ENCODE measurements around the gene MIS18A.

The MIS18A gene

DNA sequence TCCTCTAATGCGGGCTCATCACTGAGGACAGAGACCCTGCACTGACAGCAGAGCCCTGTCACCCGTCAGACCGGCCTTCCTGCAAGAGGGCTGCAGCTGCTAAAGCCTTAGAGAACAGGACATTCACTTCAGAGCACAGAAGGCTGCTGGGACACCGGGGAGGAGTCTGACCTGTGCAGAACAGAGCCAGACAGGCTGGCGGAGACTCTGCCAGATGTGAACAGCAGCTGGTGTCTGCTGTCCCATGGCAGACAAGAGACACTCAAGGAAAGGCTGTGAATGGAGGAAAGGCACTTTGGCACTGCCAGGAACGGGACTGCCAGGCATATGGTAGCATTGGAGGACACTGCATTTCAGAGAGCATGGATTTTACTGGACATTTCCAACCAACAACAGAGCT, 41.2 kb upstream of the MIS18A start:
- H3K4me3 ChIP-seq (ENCODE audit: insufficient read length, low read depth) = no peak overlapping the region
- peaks cover 99% of the 10 kb centered on the region for H3K36me3 ChIP-seq (ENCODE audit: insufficient read depth, insufficient read length, low read length)
- no peak for DNase-seq (ENCODE audit: low read depth, low spot score)
- H3K9ac ChIP-seq (ENCODE audit: insufficient read length, low read depth) = no peak overlapping the region
- H3K9me3 ChIP-seq (ENCODE audit: insufficient read depth, low read length) = no peaks in the 10 kb centered on the region
- H3K27me3 ChIP-seq (ENCODE audit: insufficient read depth, insufficient read length) = no peaks in the 10 kb centered on the region
- TF ChIP-seq SUZ12 (IDR thresholded peaks at IDR 0.05; ENCODE audit: extremely low read depth, insufficient read depth, insufficient read length) (no peak), YY1 (IDR thresholded peaks at IDR 0.05; ENCODE audit: insufficient read depth, insufficient read length) (no peak), ZNF274 (IDR thresholded peaks at IDR 0.05; ENCODE audit: low read depth, low read length) (no peak)
- peaks cover 9% of the 10 kb centered on the region for H3K4me1 ChIP-seq (ENCODE audit: insufficient read depth, insufficient read length)

DNA sequence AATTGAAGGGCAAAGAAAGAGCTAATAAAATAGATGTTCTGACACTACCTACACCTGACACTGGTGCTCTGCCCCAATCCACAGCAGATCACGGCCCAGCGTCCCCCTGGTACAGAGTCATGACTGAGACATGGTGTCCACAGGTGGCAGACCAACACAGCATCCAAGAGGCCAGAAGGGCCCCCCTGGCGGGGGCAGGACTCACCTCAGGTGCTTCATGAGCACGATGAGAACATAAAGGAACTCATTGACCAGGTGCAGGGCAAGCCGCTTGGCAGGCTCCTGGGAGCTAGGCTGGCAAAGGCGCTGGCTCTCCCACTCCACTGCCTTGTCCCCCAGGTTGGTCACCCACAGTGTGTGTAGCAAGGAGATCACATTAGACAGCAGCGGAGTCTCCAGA, 40.2 kb upstream of the MIS18A start:
- Histone ChIP-seq H3K27me3 (ENCODE audit: insufficient read depth, insufficient read length) (no peaks in the 10 kb centered on the region), H3K9ac (ENCODE audit: insufficient read length, low read depth) (no peak overlapping the region), H3K36me3 (ENCODE audit: insufficient read depth, insufficient read length, low read length) (peaks cover 99% of the 10 kb centered on the region), H3K9me3 (ENCODE audit: insufficient read depth, low read length) (no peaks in the 10 kb centered on the region), H3K4me1 (ENCODE audit: insufficient read depth, insufficient read length) (peaks cover 9% of the 10 kb centered on the region), H3K4me3 (ENCODE audit: insufficient read length, low read depth) (no peak overlapping the region)
- no peak for TF ChIP-seq YY1 (IDR thresholded peaks at IDR 0.05; ENCODE audit: insufficient read depth, insufficient read length)
- TF ChIP-seq ZNF274 (IDR thresholded peaks at IDR 0.05; ENCODE audit: low read depth, low read length) = no peak
- no peak for TF ChIP-seq SUZ12 (IDR thresholded peaks at IDR 0.05; ENCODE audit: extremely low read depth, insufficient read depth, insufficient read length)
- no peak for DNase-seq (ENCODE audit: low read depth, low spot score)

DNA sequence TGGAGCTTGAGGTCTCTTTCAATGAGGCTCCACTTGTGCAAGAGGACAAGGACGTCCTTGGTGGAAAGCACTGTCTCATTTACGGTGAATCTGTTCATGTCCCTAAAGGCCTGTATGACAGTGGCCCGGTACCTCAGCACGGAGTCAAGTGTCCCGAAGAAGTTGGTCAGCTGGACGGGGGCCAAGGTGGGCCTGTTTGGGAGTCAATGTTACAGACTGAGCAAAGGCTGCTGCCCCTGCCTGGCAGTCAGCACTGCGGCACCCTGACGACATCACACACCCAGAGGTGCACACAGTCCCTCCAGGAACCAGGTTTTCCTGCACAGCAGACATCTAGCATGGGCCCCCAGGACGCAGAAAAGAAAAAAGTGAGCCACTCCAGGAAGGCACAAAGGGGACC, 38.9 kb upstream of the MIS18A start:
- DNase-seq (ENCODE audit: low read depth, low spot score) = no peak
- Histone ChIP-seq H3K4me1 (ENCODE audit: insufficient read depth, insufficient read length) (peaks cover 9% of the 10 kb centered on the region), H3K36me3 (ENCODE audit: insufficient read depth, insufficient read length, low read length) (peaks cover 99% of the 10 kb centered on the region), H3K27me3 (ENCODE audit: insufficient read depth, insufficient read length) (no peaks in the 10 kb centered on the region), H3K4me3 (ENCODE audit: insufficient read length, low read depth) (no peak overlapping the region), H3K9me3 (ENCODE audit: insufficient read depth, low read length) (no peaks in the 10 kb centered on the region), H3K9ac (ENCODE audit: insufficient read length, low read depth) (no peak overlapping the region)
- TF ChIP-seq ZNF274 (IDR thresholded peaks at IDR 0.05; ENCODE audit: low read depth, low read length) (no peak), YY1 (IDR thresholded peaks at IDR 0.05; ENCODE audit: insufficient read depth, insufficient read length) (no peak)

DNA sequence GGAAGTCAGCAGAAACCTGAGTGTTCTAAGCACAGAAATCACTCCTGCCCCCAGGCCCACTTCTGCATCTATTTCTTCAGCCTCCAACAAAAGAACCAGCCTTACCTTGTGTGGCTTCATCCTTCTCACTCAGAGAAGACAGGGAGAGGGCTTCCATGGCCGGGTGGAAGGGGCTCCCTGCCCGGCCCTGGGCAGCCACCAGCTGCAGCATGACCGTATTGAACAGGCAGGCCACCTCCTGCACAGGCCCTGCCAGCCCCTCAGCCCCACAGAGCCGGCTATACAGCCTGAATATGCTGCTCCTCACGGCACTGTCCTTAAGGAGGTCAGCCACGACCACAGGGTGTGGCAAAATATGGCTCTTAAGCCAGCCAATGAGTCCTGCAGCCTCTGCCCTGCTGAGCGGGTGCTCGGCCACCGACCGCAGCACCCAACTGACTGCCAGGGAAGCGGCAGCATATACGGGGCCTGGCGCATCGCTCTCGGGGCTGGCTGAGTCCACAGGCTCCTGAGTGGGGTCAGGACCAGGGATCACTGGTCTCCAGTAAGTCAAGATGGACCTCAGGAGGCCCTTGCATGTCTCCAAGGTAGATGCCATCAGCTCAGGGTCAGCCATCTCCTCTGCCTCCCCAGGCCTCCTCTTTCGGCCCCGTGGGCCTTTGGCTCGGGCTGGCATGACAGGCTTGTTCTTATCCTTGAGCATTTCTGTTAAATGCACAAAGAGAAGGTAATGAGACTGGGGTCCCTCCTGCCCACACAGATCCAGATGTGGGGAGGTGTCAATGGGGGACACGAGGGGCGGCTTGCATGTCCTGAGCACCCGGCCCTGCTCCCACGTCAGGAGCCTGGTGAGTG, 37.7 kb upstream of the MIS18A start:
- Histone ChIP-seq H3K36me3 (ENCODE audit: insufficient read depth, insufficient read length, low read length) (peaks cover 99% of the 10 kb centered on the region), H3K9me3 (ENCODE audit: insufficient read depth, low read length) (no peaks in the 10 kb centered on the region), H3K27me3 (ENCODE audit: insufficient read depth, insufficient read length) (no peaks in the 10 kb centered on the region), H3K9ac (ENCODE audit: insufficient read length, low read depth) (no peak overlapping the region), H3K4me3 (ENCODE audit: insufficient read length, low read depth) (no peak overlapping the region), H3K4me1 (ENCODE audit: insufficient read depth, insufficient read length) (peaks cover 9% of the 10 kb centered on the region)
- no peak for TF ChIP-seq YY1 (IDR thresholded peaks at IDR 0.05; ENCODE audit: insufficient read depth, insufficient read length)
- no peak for TF ChIP-seq SUZ12 (IDR thresholded peaks at IDR 0.05; ENCODE audit: extremely low read depth, insufficient read depth, insufficient read length)
- no peak for TF ChIP-seq ZNF274 (IDR thresholded peaks at IDR 0.05; ENCODE audit: low read depth, low read length)
- DNase-seq (ENCODE audit: low read depth, low spot score) = no peak

DNA sequence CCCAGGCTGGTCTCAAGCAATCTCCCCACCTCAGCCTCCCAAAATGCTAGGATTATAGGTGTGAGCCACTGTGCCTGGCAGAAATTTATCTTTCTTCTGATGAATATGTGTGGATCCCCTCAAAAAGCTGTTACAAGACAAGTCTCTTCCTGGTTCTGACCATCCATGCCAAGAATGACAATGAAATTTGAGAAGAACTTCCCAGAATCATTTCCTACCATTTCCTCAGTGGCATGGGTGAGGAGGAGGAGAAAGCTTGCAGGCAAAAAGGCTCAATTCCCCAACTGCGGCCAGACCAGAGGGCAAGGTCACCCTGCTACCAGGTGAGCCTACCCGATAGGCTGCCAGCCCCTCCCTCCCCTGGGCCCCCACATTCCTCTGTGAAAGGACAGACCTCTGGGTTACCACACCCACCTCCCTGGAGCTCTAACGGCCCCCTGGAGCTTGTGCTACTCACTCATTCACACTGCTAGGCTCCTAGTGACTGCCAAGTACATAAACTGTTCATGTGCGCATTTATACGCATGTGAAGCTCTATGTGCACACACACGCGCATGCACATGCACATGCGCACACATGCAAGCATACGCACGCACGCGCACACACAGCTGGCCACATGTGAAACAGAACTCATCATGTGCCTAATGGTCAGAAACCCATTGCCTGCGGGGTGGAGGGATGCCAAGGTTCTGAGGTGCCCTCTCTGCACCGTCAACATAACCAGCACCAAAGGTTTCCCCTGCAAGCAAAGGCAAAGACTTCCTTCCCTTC, 36.8 kb upstream of the MIS18A start:
- H3K9me3 ChIP-seq (ENCODE audit: insufficient read depth, low read length) = no peaks in the 10 kb centered on the region
- DNase-seq (ENCODE audit: low read depth, low spot score) = no peak
- TF ChIP-seq SUZ12 (IDR thresholded peaks at IDR 0.05; ENCODE audit: extremely low read depth, insufficient read depth, insufficient read length) (no peak), YY1 (IDR thresholded peaks at IDR 0.05; ENCODE audit: insufficient read depth, insufficient read length) (no peak), ZNF274 (IDR thresholded peaks at IDR 0.05; ENCODE audit: low read depth, low read length) (no peak)
- peaks cover 98% of the 10 kb centered on the region for H3K36me3 ChIP-seq (ENCODE audit: insufficient read depth, insufficient read length, low read length)
- no peaks in the 10 kb centered on the region for H3K27me3 ChIP-seq (ENCODE audit: insufficient read depth, insufficient read length)
- no peak overlapping the region for H3K4me3 ChIP-seq (ENCODE audit: insufficient read length, low read depth)
- H3K9ac ChIP-seq (ENCODE audit: insufficient read length, low read depth) = no peak overlapping the region
- peaks cover 9% of the 10 kb centered on the region for H3K4me1 ChIP-seq (ENCODE audit: insufficient read depth, insufficient read length)

DNA sequence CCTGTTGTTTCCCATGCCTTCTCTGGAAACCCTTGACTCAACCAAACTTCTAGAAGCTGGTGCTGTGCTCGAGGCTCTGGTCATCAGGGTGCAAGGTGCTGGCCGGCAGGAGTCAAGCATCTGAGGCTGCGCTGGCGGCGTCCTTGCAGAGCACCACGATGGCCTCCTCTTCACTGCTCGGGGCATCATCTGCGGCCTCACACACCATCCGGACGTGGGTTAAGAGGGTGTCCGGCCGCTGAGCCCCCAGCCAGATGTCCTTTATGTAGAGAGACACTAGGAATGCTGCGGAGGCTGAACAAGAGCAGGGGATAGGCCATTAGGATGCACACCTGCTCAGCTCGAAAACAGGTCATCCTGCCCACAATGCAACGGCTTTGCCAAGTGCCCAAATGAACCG, 36.0 kb upstream of the MIS18A start:
- no peak overlapping the region for H3K9ac ChIP-seq (ENCODE audit: insufficient read length, low read depth)

DNA sequence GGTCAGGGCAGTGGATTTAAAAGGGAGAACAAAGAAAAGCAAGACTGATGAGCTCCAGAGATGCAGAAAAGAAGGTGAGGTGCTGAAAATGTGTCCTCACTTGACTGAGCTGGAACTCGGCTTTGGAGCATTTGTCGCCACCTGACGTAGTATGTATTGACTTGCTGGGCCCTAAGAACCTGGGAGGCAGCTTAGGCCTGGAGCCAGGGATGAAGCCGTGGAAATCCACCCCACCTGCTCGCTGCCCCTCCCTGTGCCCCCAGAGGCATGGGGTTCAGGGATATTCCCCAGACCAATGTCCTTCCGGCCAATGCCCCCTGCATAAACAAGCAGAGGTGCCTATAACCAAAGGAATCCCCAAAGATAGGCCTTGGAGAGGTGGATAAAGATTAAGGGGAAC, 34.1 kb upstream of the MIS18A start:
- TF ChIP-seq ZNF274 (IDR thresholded peaks at IDR 0.05; ENCODE audit: low read depth, low read length) = no peak
- TF ChIP-seq SUZ12 (IDR thresholded peaks at IDR 0.05; ENCODE audit: extremely low read depth, insufficient read depth, insufficient read length) = no peak
- TF ChIP-seq YY1 (IDR thresholded peaks at IDR 0.05; ENCODE audit: insufficient read depth, insufficient read length) = no peak
- Histone ChIP-seq H3K4me1 (ENCODE audit: insufficient read depth, insufficient read length) (peaks cover 9% of the 10 kb centered on the region), H3K27me3 (ENCODE audit: insufficient read depth, insufficient read length) (no peaks in the 10 kb centered on the region), H3K36me3 (ENCODE audit: insufficient read depth, insufficient read length, low read length) (peaks cover 83% of the 10 kb centered on the region), H3K9ac (ENCODE audit: insufficient read length, low read depth) (no peak overlapping the region), H3K9me3 (ENCODE audit: insufficient read depth, low read length) (no peaks in the 10 kb centered on the region), H3K4me3 (ENCODE audit: insufficient read length, low read depth) (no peak overlapping the region)
- DNase-seq (ENCODE audit: low read depth, low spot score) = no peak

More for the DNA sequence above, 36.0 kb upstream of the MIS18A start:
- H3K4me3 ChIP-seq (ENCODE audit: insufficient read length, low read depth) = no peak overlapping the region
- H3K27me3 ChIP-seq (ENCODE audit: insufficient read depth, insufficient read length) = no peaks in the 10 kb centered on the region
- H3K36me3 ChIP-seq (ENCODE audit: insufficient read depth, insufficient read length, low read length) = peaks cover 90% of the 10 kb centered on the region
- no peaks in the 10 kb centered on the region for H3K9me3 ChIP-seq (ENCODE audit: insufficient read depth, low read length)
- DNase-seq (ENCODE audit: low read depth, low spot score) = no peak
- peaks cover 9% of the 10 kb centered on the region for H3K4me1 ChIP-seq (ENCODE audit: insufficient read depth, insufficient read length)
- TF ChIP-seq YY1 (IDR thresholded peaks at IDR 0.05; ENCODE audit: insufficient read depth, insufficient read length) (no peak), SUZ12 (IDR thresholded peaks at IDR 0.05; ENCODE audit: extremely low read depth, insufficient read depth, insufficient read length) (no peak), ZNF274 (IDR thresholded peaks at IDR 0.05; ENCODE audit: low read depth, low read length) (no peak)

Measured in NT2/D1 (cell line).